Measurements from ENCODE around the gene NPVF.

- TF ChIP-seq ELK1 (IDR thresholded peaks at IDR 0.05; ENCODE audit: borderline replicate concordance, low read depth, low read length), result no peak
- TF ChIP-seq MXI1 (IDR thresholded peaks at IDR 0.05; ENCODE audit: borderline replicate concordance, low read depth, low read length), result no peak
- TF ChIP-seq CHD1 (IDR thresholded peaks at IDR 0.05; ENCODE audit: low read depth, low read length), result no peak
- TF ChIP-seq MAFK (IDR thresholded peaks at IDR 0.05; ENCODE audit: low read depth, low read length), result no peak
- TF ChIP-seq CTCF (conservative IDR thresholded peaks at IDR 0.05; ENCODE audit: low read depth, low read length), result peak; percentile 84
- TF ChIP-seq BHLHE40 (IDR thresholded peaks at IDR 0.05; ENCODE audit: low read depth, low read length), result no peak
- no peak for TF ChIP-seq POLR2A (IDR thresholded peaks at IDR 0.05; ENCODE audit: low read depth, low read length)
- TF ChIP-seq RAD21 (IDR thresholded peaks at IDR 0.05; ENCODE audit: low read length), result peak; percentile 81
- TF ChIP-seq SMC3 (IDR thresholded peaks at IDR 0.05; ENCODE audit: low read depth, low read length), result peak; percentile 74
- TF ChIP-seq, protein P1, sequence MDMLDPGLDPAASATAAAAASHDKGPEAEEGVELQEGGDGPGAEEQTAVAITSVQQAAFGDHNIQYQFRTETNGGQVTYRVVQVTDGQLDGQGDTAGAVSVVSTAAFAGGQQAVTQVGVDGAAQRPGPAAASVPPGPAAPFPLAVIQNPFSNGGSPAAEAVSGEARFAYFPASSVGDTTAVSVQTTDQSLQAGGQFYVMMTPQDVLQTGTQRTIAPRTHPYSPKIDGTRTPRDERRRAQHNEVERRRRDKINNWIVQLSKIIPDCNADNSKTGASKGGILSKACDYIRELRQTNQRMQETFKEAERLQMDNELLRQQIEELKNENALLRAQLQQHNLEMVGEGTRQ (IDR thresholded peaks at IDR 0.05; ENCODE audit: low read depth, low read length), result 0 out of 2 replicates have a peak, but pooled peaks have one; percentile 4
- TF ChIP-seq RCOR1 (IDR thresholded peaks at IDR 0.05; ENCODE audit: insufficient replicate concordance, low read length), result no peak
- TF ChIP-seq MAZ (IDR thresholded peaks at IDR 0.05; ENCODE audit: borderline replicate concordance, low read depth, low read length), result no peak
- TF ChIP-seq NFE2L2 (IDR thresholded peaks at IDR 0.05; ENCODE audit: low read depth, low read length), result no peak
- TF ChIP-seq RFX5 (IDR thresholded peaks at IDR 0.05; ENCODE audit: low read depth, low read length), result no peak
These were observed 31.4 kb upstream of the NPVF start for GRCh38 chr7:25259487-25260243.

All from IMR-90 (cell line).